Measurements from ENCODE around the gene FIG4.
"Not testable (repeated sequence)": the region's sequence is repeated elsewhere in the genome, so short reads cannot be mapped to it uniquely, and the experiment has no call there.

Gene FIG4

GRCh38 chr6:109861946-109862345 lies 170.8 kb downstream of the FIG4 start:
- TF ChIP-seq CTCF (conservative IDR thresholded peaks at IDR 0.05; ENCODE audit: low read depth, low read length): no peak
- no peak overlapping the region for H3K4me3 ChIP-seq (ENCODE audit: low read depth, low read length)
- no peak for DNase-seq (ENCODE audit: low read depth)

GRCh38 chr6:109864050-109864449 lies 173.0 kb downstream of the FIG4 start:
- no peak for DNase-seq (ENCODE audit: low read depth)
- TF ChIP-seq CTCF (conservative IDR thresholded peaks at IDR 0.05; ENCODE audit: low read depth, low read length): no peak
- H3K4me3 ChIP-seq (ENCODE audit: low read depth, low read length): no peak overlapping the region

GRCh38 chr6:109865968-109866367 lies 174.9 kb downstream of the FIG4 start:
- no peak for DNase-seq (ENCODE audit: low read depth)
- TF ChIP-seq CTCF (conservative IDR thresholded peaks at IDR 0.05; ENCODE audit: low read depth, low read length): no peak
- no peak overlapping the region for H3K4me3 ChIP-seq (ENCODE audit: low read depth, low read length)

GRCh38 chr6:109867009-109867969 lies 176.2 kb downstream of the FIG4 start:
- peak; percentile 27 for DNase-seq (ENCODE audit: low read depth)
- H3K4me3 ChIP-seq (ENCODE audit: low read depth, low read length): no peak overlapping the region
- TF ChIP-seq CTCF (conservative IDR thresholded peaks at IDR 0.05; ENCODE audit: low read depth, low read length): no peak

GRCh38 chr6:109867970-109868358 lies 176.9 kb downstream of the FIG4 start:
- DNase-seq (ENCODE audit: low read depth): peak; percentile 65
- no peak overlapping the region for H3K4me3 ChIP-seq (ENCODE audit: low read depth, low read length)

GRCh38 chr6:109869398-109870088 lies 178.4 kb downstream of the FIG4 start:
- peak; percentile 23 for DNase-seq (ENCODE audit: low read depth)

More at GRCh38 chr6:109867970-109868358, 176.9 kb downstream of the FIG4 start:
- TF ChIP-seq CTCF (conservative IDR thresholded peaks at IDR 0.05; ENCODE audit: low read depth, low read length): peak; percentile 15

GRCh38 chr6:109870089-109870410 lies 179.0 kb downstream of the FIG4 start:
- no peak for TF ChIP-seq CTCF (conservative IDR thresholded peaks at IDR 0.05; ENCODE audit: low read depth, low read length)
- no peak for DNase-seq (ENCODE audit: low read depth)

More at GRCh38 chr6:109869398-109870088, 178.4 kb downstream of the FIG4 start:
- not testable (repeated sequence) for H3K4me3 ChIP-seq (ENCODE audit: low read depth, low read length)

More at GRCh38 chr6:109870089-109870410, 179.0 kb downstream of the FIG4 start:
- H3K4me3 ChIP-seq (ENCODE audit: low read depth, low read length): no peak overlapping the region

Measured in choroid plexus epithelial cell (primary cell).